GM18498 (cell line): ENCODE data around the gene GALNT17.

Experiments used
- ATAC-seq: cut with Tn5 transposase; IDR thresholded peaks from one replicate; pipeline ENCODE4 v1.9.1; 2021; ENCODE audit warnings: mild to moderate bottlenecking, moderate library complexity; ENCODE audit not compliant: unreplicated experiment

Gene GALNT17

GRCh38 chr7:71327946-71328345 lies 196.0 kb downstream of the GALNT17 start:
- no peak for ATAC-seq

GRCh38 chr7:71329030-71329660 lies 197.2 kb downstream of the GALNT17 start:
- ATAC-seq: no peak

GRCh38 chr7:71332207-71332606 lies 200.3 kb downstream of the GALNT17 start:
- no peak for ATAC-seq

- no peak for ATAC-seq
These were observed 202.6 kb downstream of the GALNT17 start for GRCh38 chr7:71334541-71334940.

GRCh38 chr7:71338866-71339265 lies 206.9 kb downstream of the GALNT17 start:
- no peak for ATAC-seq

- ATAC-seq: no peak
These were observed 208.0 kb downstream of the GALNT17 start for GRCh38 chr7:71339924-71340323.

GRCh38 chr7:71342202-71342601 lies 210.3 kb downstream of the GALNT17 start:
- ATAC-seq: no peak

GRCh38 chr7:71343039-71343438 lies 211.1 kb downstream of the GALNT17 start:
- ATAC-seq: no peak

GRCh38 chr7:71343892-71344291 lies 211.9 kb downstream of the GALNT17 start:
- ATAC-seq: no peak

GRCh38 chr7:71345117-71345884 lies 213.4 kb downstream of the GALNT17 start:
- no peak for ATAC-seq

GRCh38 chr7:71348821-71349681 lies 217.1 kb downstream of the GALNT17 start:
- no peak for ATAC-seq

GRCh38 chr7:71349682-71350481 lies 217.9 kb downstream of the GALNT17 start:
- ATAC-seq: no peak

GRCh38 chr7:71350680-71351079 lies 218.7 kb downstream of the GALNT17 start:
- ATAC-seq: no peak

- ATAC-seq: no peak
These were observed 222.8 kb downstream of the GALNT17 start for GRCh38 chr7:71354716-71355115.

- ATAC-seq: no peak
These were observed 229.6 kb downstream of the GALNT17 start for GRCh38 chr7:71361451-71362032.

- no peak for ATAC-seq
These were observed 230.3 kb downstream of the GALNT17 start for GRCh38 chr7:71362240-71362639.

- ATAC-seq: no peak
These were observed 231.3 kb downstream of the GALNT17 start for GRCh38 chr7:71363223-71363622.

- no peak for ATAC-seq
These were observed 231.7 kb downstream of the GALNT17 start for GRCh38 chr7:71363627-71364026.

GRCh38 chr7:71364551-71364950 lies 232.6 kb downstream of the GALNT17 start:
- ATAC-seq: no peak

- no peak for ATAC-seq
These were observed 241.0 kb downstream of the GALNT17 start for GRCh38 chr7:71372991-71373390.
